ENCODE results near the gene ATCAY.
A peak's percentile ranks its signal among the peaks of the same experiment; 100 is the strongest.

ATCAY gene

GRCh38 chr19:3970313-3970807, 89.9 kb downstream of the ATCAY start:
- no peak for DNase-seq (ENCODE audit: low read depth)

- DNase-seq (ENCODE audit: low read depth): peak; percentile 98
Measured at GRCh38 chr19:3970808-3971598, 90.5 kb downstream of the ATCAY start, which contains the start of gene DAPK3. Gene DAPK3 (minus strand): TSS chr19:3971099. CDS start chr19:3969735, 1,364 bp downstream.

GRCh38 chr19:3975144-3975543, 94.7 kb downstream of the ATCAY start:
- no peak for DNase-seq (ENCODE audit: low read depth)

GRCh38 chr19:3975637-3976087, 95.2 kb downstream of the ATCAY start:
- no peak for DNase-seq (ENCODE audit: low read depth)

- no peak for DNase-seq (ENCODE audit: low read depth)
Measured at GRCh38 chr19:3976495-3977241, 96.2 kb downstream of the ATCAY start.
